Skeletal muscle tissue (tissue), 4 donors: ENCODE measurements around the gene GSTA1. TPM values are rescaled to one million over a fixed set of nuclear protein-coding genes. Genes with fewer than 3 reads are reported as not detected.
"Not testable (repeated sequence)": the region's sequence is repeated elsewhere in the genome, so short reads cannot be mapped to it uniquely, and the experiment has no call there.

Experiments used
- H3K27ac ChIP-seq: one replicate; pipeline ENCODE4 v1.7.0; 2013; ENCODE audit warnings: mild to moderate bottlenecking, low read depth, low read length, inconsistent platforms
- H3K27me3 ChIP-seq, 3 donors: one replicate each; pipeline ENCODE4 v1.7.0; 2013; ENCODE audit warnings: low read length in 3 of 3; ENCODE audit not compliant: control insufficient read depth in 3 of 3, insufficient read depth in 3 of 3
- H3K36me3 ChIP-seq, 3 donors: one replicate each; pipeline ENCODE4 v1.7.0; 2013; ENCODE audit warnings: low read length in 3 of 3; ENCODE audit not compliant: control insufficient read depth in 3 of 3, insufficient read depth in 3 of 3
- H3K4me1 ChIP-seq, 3 donors: one replicate each; pipeline ENCODE4 v1.7.0; 2013; ENCODE audit warnings: low read length in 3 of 3, mild to moderate bottlenecking in 3 of 3; ENCODE audit not compliant: control insufficient read depth in 3 of 3, insufficient read depth in 3 of 3
- H3K4me3 ChIP-seq, 3 donors: one replicate each; pipeline ENCODE4 v1.7.0; 2013; ENCODE audit warnings: low read length in 3 of 3
- H3K9ac ChIP-seq, 3 donors: one replicate each; pipeline ENCODE4 v1.7.0; 2013; ENCODE audit warnings: low read length in 3 of 3, mild to moderate bottlenecking in 3 of 3, moderate library complexity in 2 of 3, low read depth in 1 of 3
- H3K9me3 ChIP-seq, 3 donors: one replicate each; pipeline ENCODE4 v1.7.0; 2013; ENCODE audit warnings: low read length in 3 of 3; ENCODE audit not compliant: control insufficient read depth in 3 of 3
- total RNA-seq: library from RNA; depleted of rRNA; stranded (reverse); fragments of >200 nt; gene quantifications from one replicate; pipeline ENCODE4 v1.2.3, GENCODE V29; 2014
- donor health status: Osteomylitis.

Gene GSTA1
- total RNA-seq, 1 donor from 2014 or later = not detected

- not testable (repeated sequence) for H3K27me3 ChIP-seq, H3K27ac ChIP-seq, H3K36me3 ChIP-seq, H3K4me3 ChIP-seq, H3K4me1 ChIP-seq, H3K9ac ChIP-seq, H3K9me3 ChIP-seq
Observed at GRCh38 chr6:52782696-52783274, 20.8 kb downstream of the GSTA1 start.

- H3K27me3 ChIP-seq, H3K4me1 ChIP-seq, H3K9me3 ChIP-seq, H3K27ac ChIP-seq, H3K9ac ChIP-seq, H3K36me3 ChIP-seq, H3K4me3 ChIP-seq: not testable (repeated sequence)
Observed at GRCh38 chr6:52782209-52782608, 21.4 kb downstream of the GSTA1 start.

- Histone ChIP-seq H3K27ac (no peak overlapping the region), H3K36me3 (no peaks in the 10 kb centered on the region), H3K9ac (no peak overlapping the region), H3K27me3 (no peaks in the 10 kb centered on the region), H3K4me3 (no peak overlapping the region), H3K9me3 (no peaks in the 10 kb centered on the region), H3K4me1 (no peaks in the 10 kb centered on the region)
Observed at GRCh38 chr6:52779237-52779636, 24.4 kb downstream of the GSTA1 start.

- H3K9me3 ChIP-seq, H3K9ac ChIP-seq, H3K4me3 ChIP-seq, H3K27me3 ChIP-seq, H3K27ac ChIP-seq, H3K4me1 ChIP-seq, H3K36me3 ChIP-seq: not testable (repeated sequence)
Observed at GRCh38 chr6:52776711-52777351, 26.8 kb downstream of the GSTA1 start.

- H3K4me1 ChIP-seq, H3K36me3 ChIP-seq, H3K27ac ChIP-seq, H3K9me3 ChIP-seq, H3K9ac ChIP-seq, H3K4me3 ChIP-seq, H3K27me3 ChIP-seq: not testable (repeated sequence)
Observed at GRCh38 chr6:52769399-52769798, 34.2 kb downstream of the GSTA1 start.

- not testable (repeated sequence) for H3K27ac ChIP-seq, H3K27me3 ChIP-seq
Observed at GRCh38 chr6:52767658-52768057, 36.0 kb downstream of the GSTA1 start.

GRCh38 chr6:52763322-52763916 lies 40.2 kb downstream of the GSTA1 start, which contains the start of gene GSTA2:
GSTA2 (minus strand) TSS chr6:52763475; CDS start chr6:52757947, 5,528 bp downstream.
- H3K36me3 ChIP-seq, H3K9ac ChIP-seq, H3K27ac ChIP-seq, H3K27me3 ChIP-seq, H3K4me3 ChIP-seq, H3K4me1 ChIP-seq, H3K9me3 ChIP-seq: not testable (repeated sequence)

More at GRCh38 chr6:52767658-52768057, 36.0 kb downstream of the GSTA1 start:
- H3K4me3 ChIP-seq, H3K9me3 ChIP-seq, H3K4me1 ChIP-seq, H3K9ac ChIP-seq, H3K36me3 ChIP-seq: not testable (repeated sequence)

- not testable (repeated sequence) for H3K27me3 ChIP-seq, H3K36me3 ChIP-seq, H3K4me1 ChIP-seq, H3K4me3 ChIP-seq, H3K9me3 ChIP-seq, H3K9ac ChIP-seq, H3K27ac ChIP-seq
Observed at GRCh38 chr6:52761673-52762491, 41.7 kb downstream of the GSTA1 start.

GRCh38 chr6:52760105-52760765 lies 43.4 kb downstream of the GSTA1 start:
- no peak overlapping the region for H3K27ac ChIP-seq
- H3K4me1 ChIP-seq = no peaks in the 10 kb centered on the region
- H3K9ac ChIP-seq = no peak overlapping the region
- H3K27me3 ChIP-seq = no peaks in the 10 kb centered on the region
- no peaks in the 10 kb centered on the region for H3K9me3 ChIP-seq
- no peak overlapping the region for H3K4me3 ChIP-seq
- no peaks in the 10 kb centered on the region for H3K36me3 ChIP-seq
